GM21786 (cell line): ENCODE data around the gene METAP1.
"Not testable (repeated sequence)": the region's sequence is repeated elsewhere in the genome, so short reads cannot be mapped to it uniquely, and the experiment has no call there.

ENCODE experiments used
- ATAC-seq: cut with Tn5 transposase; IDR thresholded peaks from one replicate; pipeline ENCODE4 v1.9.1; 2021; ENCODE audit not compliant: unreplicated experiment

The METAP1 gene

DNA sequence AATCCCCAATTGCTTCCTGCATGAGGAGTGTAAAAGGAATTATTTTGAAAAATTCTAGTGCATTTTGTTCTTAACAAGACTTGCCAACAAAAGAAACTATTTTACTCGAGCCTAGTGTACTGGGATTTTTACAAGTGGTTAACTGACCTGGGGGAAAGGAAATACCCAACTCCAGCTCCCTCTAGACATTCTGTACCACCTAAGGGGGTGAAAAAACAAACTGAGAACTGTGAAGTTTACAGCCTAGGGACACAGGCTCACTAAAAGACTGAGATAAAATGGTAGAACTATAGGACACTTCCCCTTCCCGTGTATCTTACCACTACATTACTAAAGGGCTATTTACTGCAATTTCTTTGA is 95.7 kb downstream of the METAP1 start:
- ATAC-seq = no peak

- ATAC-seq = not testable (repeated sequence)
Measured at GRCh38 chr4:99091841-99092240, 96.3 kb downstream of the METAP1 start.

GRCh38 chr4:99099311-99099710 is 103.8 kb downstream of the METAP1 start:
- no peak for ATAC-seq

- not testable (repeated sequence) for ATAC-seq
Measured at GRCh38 chr4:99099814-99100213, 104.3 kb downstream of the METAP1 start.

- no peak for ATAC-seq
Measured at GRCh38 chr4:99100876-99101275, 105.4 kb downstream of the METAP1 start.

GRCh38 chr4:99102634-99103033 is 107.1 kb downstream of the METAP1 start:
- ATAC-seq = no peak

GRCh38 chr4:99103166-99103565 is 107.6 kb downstream of the METAP1 start:
- ATAC-seq = no peak

GRCh38 chr4:99104153-99104552 is 108.6 kb downstream of the METAP1 start:
- no peak for ATAC-seq

DNA sequence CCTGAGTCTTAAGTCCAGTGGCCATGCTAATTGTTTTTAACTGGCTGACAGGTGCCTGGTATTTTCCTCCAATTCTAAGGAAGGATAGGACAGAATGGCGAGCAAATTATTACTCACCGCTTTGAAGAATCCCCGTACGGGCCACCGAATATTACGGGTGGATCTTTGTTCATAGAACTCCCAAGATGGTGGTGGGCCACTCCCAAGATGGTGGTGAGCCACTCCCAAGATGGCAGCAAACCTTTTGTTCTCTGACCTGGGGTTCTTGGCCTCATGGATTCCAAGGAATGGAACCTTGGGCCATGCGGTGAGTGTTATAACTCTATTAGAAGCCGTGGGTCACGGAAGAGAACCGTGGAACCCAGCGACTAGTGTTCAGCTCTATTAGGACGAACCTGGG is 113.8 kb downstream of the METAP1 start:
- ATAC-seq = not testable (repeated sequence)
